Measurements from ENCODE around the gene ATF5. TPM values are rescaled to one million over a fixed set of nuclear protein-coding genes. Genes with fewer than 3 reads are reported as not detected.

Gene ATF5
- total RNA-seq, 2 experiments from 2014 or later = 16.3 to 19.1 TPM

DNA sequence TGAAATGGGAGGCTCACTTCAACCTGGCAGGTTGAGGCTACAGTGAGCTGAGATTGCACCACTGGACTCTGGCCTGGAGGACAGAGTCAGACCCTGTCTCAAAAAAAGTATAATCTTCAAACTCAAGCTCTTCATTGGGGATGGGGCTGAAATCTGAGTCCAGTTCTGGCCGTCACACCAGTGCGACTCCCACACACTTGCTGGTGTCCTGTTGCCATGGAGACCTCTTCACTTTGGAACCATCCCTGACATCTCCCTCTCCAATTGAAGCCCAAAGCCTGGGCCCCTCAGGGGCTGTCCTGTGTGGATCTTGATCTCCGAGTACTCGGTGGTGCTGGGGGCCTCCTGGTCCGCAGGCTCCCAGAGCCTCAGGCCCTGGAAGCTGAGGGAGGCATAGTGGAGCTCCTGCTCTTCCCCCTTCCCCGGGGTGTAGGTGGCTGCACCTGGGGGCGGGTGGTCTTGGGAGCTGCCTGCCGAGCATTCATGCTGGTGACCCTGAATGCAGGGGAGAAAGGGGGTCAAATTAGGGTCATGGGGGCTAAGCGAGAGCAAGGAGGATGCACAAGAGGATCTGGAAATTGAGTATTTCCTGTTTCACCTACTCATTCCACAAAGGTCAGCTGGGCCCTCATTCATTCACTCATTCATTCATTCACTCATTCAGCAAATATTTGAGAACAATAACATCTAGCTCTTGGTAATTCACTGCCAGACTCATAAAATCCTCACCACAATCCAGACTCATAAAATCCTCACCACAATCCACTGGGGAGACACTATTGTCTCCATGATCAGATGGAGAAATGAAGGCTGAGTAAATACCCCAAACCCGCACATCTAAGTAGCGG, 21.0 kb downstream of the ATF5 start:
- no peak overlapping the region for H3K27ac ChIP-seq (ENCODE audit: low read depth in 1 of 2, low read length in 2 of 2)
- H3K4me1 ChIP-seq (ENCODE audit: insufficient read depth, low read length) = peaks cover 6% of the 10 kb centered on the region
- peaks cover 0 to 7% of the 10 kb centered on the region in 2 experiments for H3K27me3 ChIP-seq (ENCODE audit: control insufficient read depth in 1 of 2, insufficient read depth in 2 of 2, low read length in 2 of 2)
- Mint-ChIP-seq H3K27ac (no peak overlapping the region), H3K36me3 (ENCODE audit: low read depth) (no peaks in the 10 kb centered on the region), H3K27me3 (peaks cover 33% of the 10 kb centered on the region), H3K4me1 (ENCODE audit: low read depth) (no peaks in the 10 kb centered on the region), H3K9me3 (no peaks in the 10 kb centered on the region), H3K4me3 (no peak overlapping the region)
- intact Hi-C loops (cut with DNase I, micrococcal nuclease) = no loop called here
- no peak overlapping the region for H3K4me3 ChIP-seq (ENCODE audit: low read length)
- CTCF ChIA-PET = interaction anchor here (1.1 kb wide), 1 partner anchor 13 kb away, joined by 4 read pairs; no protein-coding TSS in a partner anchor
- POLR2A ChIA-PET = no interaction called here
- peaks cover 0 to 7% of the 10 kb centered on the region in 2 experiments for H3K9me3 ChIP-seq (ENCODE audit: control insufficient read depth in 1 of 2, insufficient read depth in 1 of 2, low read length in 2 of 2)
- H3K36me3 ChIP-seq (ENCODE audit: insufficient read depth, low read length) = no peaks in the 10 kb centered on the region
- ATAC-seq (ENCODE audit: poor library complexity) (no peak), DNase-seq (no peak)
- TF ChIP-seq CTCF (IDR thresholded peaks at IDR 0.05) = no peak

GRCh38 chr19:49950590-49950948, 21.6 kb downstream of the ATF5 start:
- Mint-ChIP-seq H3K27me3 (peaks cover 28% of the 10 kb centered on the region), H3K4me3 (no peak overlapping the region), H3K4me1 (ENCODE audit: low read depth) (no peaks in the 10 kb centered on the region), H3K9me3 (no peaks in the 10 kb centered on the region), H3K36me3 (ENCODE audit: low read depth) (no peaks in the 10 kb centered on the region), H3K27ac (no peak overlapping the region)
- no peak for ATAC-seq (ENCODE audit: poor library complexity)
- intact Hi-C loops (cut with DNase I, micrococcal nuclease) = no loop called here
- no peaks in the 10 kb centered on the region for H3K36me3 ChIP-seq (ENCODE audit: insufficient read depth, low read length)
- CTCF ChIA-PET = interaction anchor here (1.1 kb wide), 1 partner anchor 13 kb away, joined by 4 read pairs; no protein-coding TSS in a partner anchor
- POLR2A ChIA-PET = no interaction called here
- no peak overlapping the region for H3K4me3 ChIP-seq (ENCODE audit: low read length)
- H3K4me1 ChIP-seq (ENCODE audit: insufficient read depth, low read length) = peaks cover 6% of the 10 kb centered on the region
- H3K9me3 ChIP-seq (ENCODE audit: control insufficient read depth in 1 of 2, insufficient read depth in 1 of 2, low read length in 2 of 2) = peaks cover 0 to 7% of the 10 kb centered on the region in 2 experiments
- no peak overlapping the region for H3K27ac ChIP-seq (ENCODE audit: low read depth in 1 of 2, low read length in 2 of 2)
- H3K27me3 ChIP-seq (ENCODE audit: control insufficient read depth in 1 of 2, insufficient read depth in 2 of 2, low read length in 2 of 2) = peaks cover 0 to 7% of the 10 kb centered on the region in 2 experiments
- no peak for TF ChIP-seq CTCF (IDR thresholded peaks at IDR 0.05)
- no peak for DNase-seq

DNA sequence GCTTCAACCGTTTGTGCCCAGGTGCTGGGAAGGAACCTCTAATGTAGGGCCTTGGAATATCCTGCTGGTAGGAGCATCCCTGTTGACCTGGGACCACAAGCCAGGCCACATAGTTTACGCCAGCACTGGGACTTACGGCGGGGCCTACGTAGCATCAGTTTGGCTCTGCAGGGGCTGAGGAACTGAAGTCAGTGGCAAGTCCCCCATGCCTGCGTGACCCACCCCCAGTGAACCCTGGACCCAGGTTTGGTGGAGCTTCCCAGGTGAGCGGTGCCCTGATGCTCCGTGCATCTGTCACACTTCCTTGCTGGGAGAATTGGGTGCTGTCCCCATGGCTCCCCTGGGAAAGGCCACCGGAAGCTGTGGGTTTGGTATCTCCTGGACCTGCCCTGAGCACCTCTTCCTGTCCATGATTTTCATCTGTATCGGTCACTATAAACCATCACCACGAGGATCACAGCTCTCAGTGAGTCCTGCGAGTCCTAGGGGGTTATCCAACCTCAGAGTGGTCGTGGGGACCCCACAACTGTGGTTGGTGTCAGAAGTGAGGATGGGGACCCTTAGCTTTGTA, 22.0 kb downstream of the ATF5 start:
- H3K4me1 ChIP-seq (ENCODE audit: insufficient read depth, low read length) = peaks cover 6% of the 10 kb centered on the region
- no peaks in the 10 kb centered on the region for H3K36me3 ChIP-seq (ENCODE audit: insufficient read depth, low read length)
- DNase-seq (no peak), ATAC-seq (ENCODE audit: poor library complexity) (no peak)
- no peak overlapping the region for H3K27ac ChIP-seq (ENCODE audit: low read depth in 1 of 2, low read length in 2 of 2)
- peaks cover 0 to 7% of the 10 kb centered on the region in 2 experiments for H3K9me3 ChIP-seq (ENCODE audit: control insufficient read depth in 1 of 2, insufficient read depth in 1 of 2, low read length in 2 of 2)
- peaks cover 0 to 7% of the 10 kb centered on the region in 2 experiments for H3K27me3 ChIP-seq (ENCODE audit: control insufficient read depth in 1 of 2, insufficient read depth in 2 of 2, low read length in 2 of 2)
- no peaks in the 10 kb centered on the region for H3K9me3 Mint-ChIP-seq
- TF ChIP-seq CTCF (IDR thresholded peaks at IDR 0.05) = no peak
- H3K4me3 Mint-ChIP-seq = no peak overlapping the region
- ChIA-PET CTCF (no interaction called here), POLR2A (no interaction called here)
- intact Hi-C loops (cut with DNase I, micrococcal nuclease) = no loop called here
- no peaks in the 10 kb centered on the region for H3K36me3 Mint-ChIP-seq (ENCODE audit: low read depth)
- H3K27me3 Mint-ChIP-seq = peaks cover 27% of the 10 kb centered on the region
- H3K4me3 ChIP-seq (ENCODE audit: low read length) = no peak overlapping the region
- H3K4me1 Mint-ChIP-seq (ENCODE audit: low read depth) = no peaks in the 10 kb centered on the region
- no peak overlapping the region for H3K27ac Mint-ChIP-seq
